OCI-LY3 (cell line): Measurements from ENCODE around the gene PDLIM3.

Experiments used
- CTCF ChIP-seq: fragments of 200-600, 300-600 bp; sonication (generic); IDR thresholded peaks from 2 replicates; pipeline ENCODE4 v1.5.1; 2014; ENCODE audit warnings: antibody characterized with exemption, low read length, low read depth
- EZH2phosphoT487 ChIP-seq: fragments of 200-600 bp; shearing (Covaris generic); IDR thresholded peaks from 2 replicates; pipeline ENCODE4 v1.6.1; 2018; ENCODE audit warnings: antibody characterized with exemption, mixed run types, low read depth

DNA sequence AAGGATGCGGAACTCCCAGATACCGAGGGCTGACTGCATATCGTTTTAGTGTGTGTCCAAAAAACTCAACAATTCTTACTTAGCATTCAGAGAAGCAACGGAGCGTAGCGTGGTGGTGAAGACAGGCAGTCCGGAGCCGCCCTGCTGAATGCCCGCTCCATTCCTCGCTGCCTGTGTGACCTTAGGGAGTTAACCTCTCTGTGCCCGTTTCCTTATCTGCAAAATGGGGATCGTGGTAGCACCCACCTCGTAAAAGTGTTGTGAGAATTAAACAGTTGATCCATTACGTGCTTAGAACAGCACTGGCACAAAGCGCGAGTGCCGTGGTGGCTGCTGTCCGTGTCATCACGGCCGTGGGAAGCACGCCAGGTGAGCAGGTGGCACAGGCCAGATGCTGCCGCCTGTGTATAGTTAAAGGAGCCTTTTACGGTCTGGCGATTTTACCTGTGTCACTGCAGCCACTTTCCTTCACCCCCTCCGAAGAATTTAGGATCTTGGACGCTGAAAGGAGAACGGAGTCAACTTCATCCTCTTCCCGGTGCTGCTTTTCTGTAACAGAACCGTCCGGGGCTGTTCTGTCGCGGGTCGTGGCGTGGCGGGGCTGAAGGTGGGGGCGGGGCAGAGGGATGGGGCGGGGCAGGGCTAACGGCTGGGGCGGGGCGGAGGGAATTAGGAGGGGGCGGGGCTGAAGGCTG is 64.7 kb downstream of the PDLIM3 start:
- no peak for TF ChIP-seq CTCF
- TF ChIP-seq EZH2phosphoT487 = no peak
